Middle frontal gyrus (tissue), 1 donor: Measurements from ENCODE around the gene GPR85.
"Not testable (repeated sequence)": the region's sequence is repeated elsewhere in the genome, so short reads cannot be mapped to it uniquely, and the experiment has no call there.

Source experiments
- DNase-seq: peaks from one replicate; pipeline ENCODE4 v3.0.0-alpha.2; 2015; ENCODE audit warnings: low spot score; ENCODE audit errors: extremely low spot score

Gene GPR85

DNA sequence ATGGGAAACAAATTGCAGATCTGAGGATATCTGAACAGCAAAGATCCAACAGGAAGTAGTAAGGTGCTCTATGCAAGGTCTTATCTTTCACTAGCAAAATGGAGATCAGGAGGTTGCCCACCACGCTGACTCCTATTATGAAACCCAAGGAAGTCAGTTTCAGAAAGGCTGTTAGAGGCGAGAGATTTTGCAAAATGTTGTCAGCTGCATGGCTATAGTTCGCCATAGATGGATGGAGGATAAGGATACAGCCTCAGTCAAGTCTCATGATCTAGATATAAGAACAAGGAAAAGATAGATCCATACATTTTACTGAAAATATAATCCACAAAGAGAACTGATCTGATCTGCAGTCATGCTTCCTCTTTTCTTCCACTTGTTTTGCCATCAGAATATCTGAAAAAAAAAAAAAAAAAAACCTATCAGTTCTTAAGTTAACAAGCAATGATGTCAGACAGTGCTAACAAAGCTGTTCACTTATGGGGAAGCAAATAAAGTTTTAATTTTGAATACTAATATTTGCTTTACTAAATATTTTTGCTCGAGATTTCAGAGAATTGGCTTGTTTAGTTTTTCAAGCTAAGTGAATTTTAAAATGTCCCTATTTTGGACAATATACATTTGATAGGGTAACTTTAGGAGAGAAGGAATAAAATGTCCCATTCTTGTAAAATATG is 2.0 kb downstream of the GPR85 start:
- no peak for DNase-seq

DNA sequence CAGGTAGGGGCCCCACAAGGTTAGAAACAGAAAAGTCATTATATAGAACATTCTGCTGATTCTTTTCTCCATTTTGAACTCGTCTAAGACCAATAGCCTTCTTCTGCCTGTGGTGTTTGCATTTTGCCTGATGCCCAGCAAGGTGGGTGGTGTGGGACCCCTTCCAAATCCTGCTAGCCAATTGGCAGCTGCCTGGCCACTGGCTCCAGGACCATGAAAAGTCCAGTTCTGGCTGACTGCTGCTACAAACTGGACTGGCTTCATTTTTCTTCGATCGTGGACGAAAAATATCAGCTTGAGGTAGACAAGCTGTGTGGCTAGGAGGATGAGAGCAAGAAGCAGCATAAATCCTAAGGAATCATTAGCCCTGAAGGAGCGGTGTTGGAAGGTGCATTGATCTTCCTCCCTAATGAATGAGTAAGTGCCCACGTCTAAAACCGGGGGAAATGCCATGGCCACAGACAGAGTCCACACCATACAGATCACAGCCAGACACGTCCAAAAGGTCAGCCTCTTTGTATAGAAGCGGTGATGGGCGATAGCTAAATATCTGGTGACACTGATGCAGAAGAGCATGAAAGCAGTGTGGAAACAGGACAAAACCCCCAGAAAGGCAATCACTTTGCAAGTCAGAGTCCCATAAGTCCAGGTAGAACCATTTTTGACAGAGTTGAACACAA is 2.7 kb downstream of the GPR85 start:
- DNase-seq: no peak

DNA sequence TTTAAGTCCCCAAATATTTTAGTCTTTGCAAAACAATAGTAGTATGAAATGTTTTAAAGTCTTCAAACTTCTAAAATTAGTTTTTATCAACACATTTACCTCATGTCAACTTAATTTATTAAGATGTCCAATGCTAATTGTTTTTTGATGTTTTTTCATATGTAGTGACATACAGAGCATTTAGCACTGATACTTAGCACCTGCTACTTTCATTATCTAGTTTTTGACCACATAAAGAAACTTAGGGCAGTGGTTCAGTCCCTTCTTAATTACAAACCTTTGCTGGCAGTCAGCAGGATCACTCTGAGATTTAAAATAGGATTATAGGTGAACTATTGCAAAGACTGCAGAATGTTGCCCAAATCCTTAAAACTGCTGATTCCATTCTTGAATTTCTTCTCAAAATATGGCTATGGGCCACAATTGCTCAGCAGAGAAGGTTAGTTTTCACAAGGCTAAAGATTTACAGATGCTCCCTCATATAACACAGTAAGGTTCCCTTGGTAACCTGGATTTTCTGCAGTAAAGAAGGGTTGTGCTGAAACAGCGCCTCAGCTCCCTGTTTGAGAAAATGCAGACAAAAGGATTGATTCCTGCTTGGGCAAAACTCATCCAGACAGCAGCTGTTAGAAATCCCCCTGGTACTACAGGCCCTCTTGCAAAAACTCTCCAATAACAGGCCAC is 3.4 kb downstream of the GPR85 start:
- no peak for DNase-seq

DNA sequence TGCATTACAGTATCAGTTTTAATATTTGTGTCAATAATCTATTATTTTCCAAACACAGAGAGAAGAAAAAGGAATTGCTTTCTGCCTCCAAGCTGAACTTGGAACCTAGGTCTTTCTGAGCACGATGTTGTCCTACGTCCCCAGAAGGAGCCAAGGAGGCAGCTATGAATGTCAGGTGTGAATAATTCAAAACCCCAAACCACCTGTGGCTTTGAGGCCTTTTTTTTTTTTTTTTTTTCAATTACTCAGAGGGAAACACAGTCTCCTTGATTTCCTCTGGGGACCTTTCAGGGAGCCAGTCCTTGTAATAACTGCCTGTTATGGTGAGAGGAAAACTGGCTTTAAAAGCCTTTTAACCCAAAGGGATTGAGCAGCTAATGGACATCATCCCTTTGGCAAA is 8.3 kb downstream of the GPR85 start:
- DNase-seq: no peak

DNA sequence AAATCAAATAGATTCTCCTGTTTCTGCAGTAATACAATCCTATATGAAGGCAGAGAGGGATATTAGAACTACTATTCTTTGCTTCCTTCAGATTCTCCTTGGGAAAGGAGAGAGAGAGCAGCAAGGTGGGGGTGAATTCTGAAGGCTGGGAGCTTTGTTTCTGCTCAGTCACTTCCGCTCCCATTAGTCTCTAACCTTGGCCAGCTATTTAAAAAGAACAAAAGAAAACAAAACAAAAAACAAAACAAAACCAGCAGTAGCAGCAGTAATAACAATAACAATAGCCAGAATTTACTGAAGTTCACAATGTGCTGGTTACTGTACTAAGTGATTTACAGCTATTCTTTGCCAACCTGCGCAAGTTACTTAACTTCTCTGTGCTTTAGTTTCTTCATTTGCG is 9.9 kb downstream of the GPR85 start:
- no peak for DNase-seq

DNA sequence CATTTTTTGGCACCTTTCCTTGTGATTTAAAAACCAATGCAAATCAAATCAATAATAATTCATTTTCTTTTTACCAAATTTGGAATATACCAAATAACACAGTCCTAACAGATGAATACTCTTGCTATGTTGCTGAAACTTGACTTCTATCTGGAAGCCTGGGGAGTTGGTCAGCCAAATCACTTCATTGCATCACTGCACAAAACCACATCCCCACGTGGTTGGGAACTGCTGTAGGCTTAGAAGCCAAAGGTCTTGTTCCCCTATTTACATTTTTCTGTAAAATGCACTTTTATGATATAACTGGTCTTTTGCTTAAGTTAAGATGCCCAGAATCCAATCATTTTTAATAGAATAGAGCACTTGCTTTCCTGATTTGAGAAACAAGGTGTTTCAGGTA is 15.2 kb downstream of the GPR85 start:
- DNase-seq: no peak

DNA sequence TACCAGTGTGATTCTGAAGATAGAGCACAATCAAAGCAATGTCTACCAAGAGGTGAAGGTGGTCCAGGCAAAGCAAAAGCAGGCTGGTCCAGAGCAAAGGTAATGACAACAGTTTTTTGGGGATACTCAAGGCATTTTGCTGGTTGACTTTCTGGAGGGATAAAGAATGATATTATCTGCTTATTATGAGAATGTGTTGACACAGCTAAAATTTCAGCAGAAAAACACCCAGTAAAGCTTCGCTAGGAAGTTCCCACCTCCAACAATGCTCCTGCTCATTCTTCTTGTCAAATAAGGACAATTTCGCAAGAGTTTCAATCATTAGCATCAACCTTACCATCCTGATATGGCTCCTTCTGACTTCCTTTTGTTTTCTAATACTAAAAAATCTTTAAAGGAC is 24.1 kb downstream of the GPR85 start:
- DNase-seq: no peak

DNA sequence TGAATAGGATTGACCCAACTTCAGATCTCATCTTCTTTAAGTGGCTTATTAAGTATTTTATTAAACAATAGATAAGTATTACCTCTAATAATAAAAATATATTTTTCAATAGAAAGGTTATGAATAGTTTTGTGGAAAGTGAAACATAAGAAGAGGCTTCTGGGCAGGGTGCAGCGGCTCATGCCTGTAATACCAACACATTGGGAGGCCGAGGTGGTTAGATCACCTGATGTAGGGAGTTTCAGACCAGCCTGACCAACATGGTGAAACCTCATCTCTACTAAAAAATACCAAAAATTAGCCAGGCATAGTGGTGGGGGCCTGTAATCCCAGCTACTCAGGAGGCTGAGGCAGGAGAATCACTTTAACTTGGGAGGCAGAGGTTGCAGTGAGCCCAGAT is 26.5 kb downstream of the GPR85 start:
- no peak for DNase-seq

DNA sequence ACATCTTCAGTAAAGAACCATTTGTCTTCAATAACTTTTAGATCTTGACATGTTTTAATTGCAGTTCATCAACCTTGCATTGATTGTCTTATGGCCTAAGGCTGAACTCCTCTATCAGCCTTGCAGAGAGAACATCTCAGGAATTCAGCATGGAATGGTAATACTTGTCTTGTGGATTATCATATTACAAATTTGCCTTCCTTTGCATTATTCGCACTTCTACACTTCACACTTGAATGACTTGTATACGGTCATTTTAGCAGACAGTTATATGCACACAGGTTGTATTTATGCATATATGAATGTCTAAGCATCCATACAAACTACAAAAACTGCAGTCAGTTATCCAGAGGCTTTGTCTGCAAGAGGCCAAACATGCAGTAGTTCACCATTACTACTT is 31.7 kb downstream of the GPR85 start:
- no peak for DNase-seq

DNA sequence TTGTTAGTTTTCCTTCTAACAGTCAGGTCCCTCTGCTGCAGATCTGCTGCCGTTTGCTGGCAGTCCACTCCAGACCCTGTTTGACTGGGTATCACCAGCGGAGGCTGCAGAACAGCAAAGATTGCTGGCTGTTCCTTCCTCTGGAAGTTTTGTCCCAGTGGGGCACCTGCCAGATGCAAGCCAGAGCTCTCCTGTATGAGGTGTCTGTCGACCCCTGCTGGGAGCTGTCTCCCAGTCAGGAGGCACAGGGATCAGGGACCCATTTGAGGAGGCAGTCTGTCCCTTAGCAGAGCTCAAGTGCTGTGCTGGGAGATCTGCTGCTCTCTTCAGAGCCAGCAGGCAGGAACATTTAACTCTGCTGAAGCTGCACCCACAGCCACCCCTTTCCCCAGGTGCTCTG is 32.4 kb downstream of the GPR85 start:
- not testable (repeated sequence) for DNase-seq

DNA sequence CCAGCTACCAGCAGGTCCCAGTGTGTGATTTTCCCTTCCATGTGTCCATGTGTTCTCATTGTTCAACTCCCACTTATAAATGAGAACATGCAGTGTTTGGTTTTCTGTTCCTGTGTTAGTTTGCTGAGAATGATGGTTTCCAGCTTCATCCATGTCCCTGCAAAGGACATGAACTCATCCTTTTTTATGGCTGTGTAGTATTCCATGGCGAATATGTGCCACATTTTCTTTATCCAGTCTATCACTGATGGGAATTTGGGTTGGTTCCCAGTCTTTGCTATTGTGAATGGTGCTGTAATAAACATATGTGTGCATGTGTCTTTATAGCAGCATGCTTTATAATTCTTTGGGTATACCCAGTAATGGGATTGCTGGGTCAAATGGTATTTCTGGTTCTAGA is 37.4 kb downstream of the GPR85 start:
- not testable (repeated sequence) for DNase-seq

DNA sequence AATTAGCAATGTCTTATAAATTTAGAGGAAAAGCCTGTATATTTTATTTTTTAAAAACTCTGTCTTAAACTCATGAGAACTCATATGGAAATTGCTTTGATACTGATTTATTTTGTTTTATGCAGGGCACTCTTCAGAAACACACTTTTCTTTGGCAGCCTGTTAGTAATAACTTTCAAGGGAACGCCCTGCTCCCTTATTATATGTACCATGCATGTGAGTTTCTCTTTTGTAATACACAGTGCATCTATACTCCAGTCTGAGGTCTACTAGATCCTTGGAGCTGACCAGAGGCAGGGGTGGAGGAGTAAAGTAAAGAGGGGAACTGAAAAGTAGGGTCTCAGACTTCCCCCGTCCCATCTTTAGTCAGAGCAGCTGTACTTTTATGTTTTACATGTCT is 40.2 kb downstream of the GPR85 start:
- DNase-seq: no peak

DNA sequence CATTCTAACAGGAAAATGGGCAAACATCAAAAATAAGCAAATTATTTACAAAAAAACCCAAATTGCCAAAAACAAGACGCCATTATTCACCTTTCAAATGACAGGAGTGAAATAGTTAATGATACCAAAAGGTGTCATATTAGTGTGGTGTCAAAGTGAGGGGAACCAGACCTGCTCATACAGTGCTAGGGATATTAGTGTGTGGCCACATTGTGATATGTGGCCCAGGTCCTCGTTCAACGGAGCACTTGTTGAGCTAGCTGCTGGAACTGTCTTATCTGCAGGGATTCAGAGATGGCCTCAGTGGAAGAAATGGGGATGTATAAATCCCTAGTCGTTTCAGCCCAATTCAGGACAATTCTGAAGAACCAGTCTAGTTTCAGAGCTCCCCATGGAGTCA is 41.2 kb downstream of the GPR85 start:
- no peak for DNase-seq

DNA sequence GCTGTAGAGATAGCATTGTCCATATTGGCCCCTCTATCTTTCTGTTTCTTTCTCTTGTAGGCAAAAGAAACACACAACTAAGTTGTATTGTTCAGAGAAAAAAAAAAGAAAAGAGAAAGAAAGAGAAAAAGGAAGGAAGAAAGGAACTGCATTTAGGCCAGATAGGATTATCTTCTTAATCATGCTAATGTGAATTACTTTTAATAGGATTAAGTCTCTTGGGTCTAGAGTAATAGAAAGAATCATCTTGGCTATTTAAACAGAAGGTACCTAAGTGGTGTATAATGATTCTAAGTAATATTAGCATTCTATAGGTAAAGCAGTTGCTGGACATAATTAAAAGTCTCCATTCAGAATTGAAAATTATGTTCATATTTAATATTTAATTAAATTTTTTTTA is 42.2 kb downstream of the GPR85 start:
- no peak for DNase-seq

DNA sequence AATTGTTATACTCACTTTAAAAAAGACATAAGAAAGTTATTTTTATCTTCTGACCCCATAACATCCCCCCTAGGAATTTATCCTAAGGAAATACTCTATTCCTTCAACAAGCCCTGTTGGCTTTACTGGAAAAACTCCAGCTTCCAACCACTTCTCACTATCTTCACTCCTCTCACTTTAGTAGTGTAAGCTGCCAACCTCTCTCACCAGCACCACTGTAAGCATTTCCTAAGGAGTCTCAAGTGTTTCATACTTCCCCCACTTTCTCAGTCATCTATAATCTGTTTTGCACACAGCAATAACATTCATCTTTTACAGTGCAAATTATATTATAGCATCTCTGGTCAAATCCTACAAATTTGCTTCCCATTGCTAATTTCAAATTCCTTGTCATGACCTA is 45.8 kb downstream of the GPR85 start:
- DNase-seq: no peak

DNA sequence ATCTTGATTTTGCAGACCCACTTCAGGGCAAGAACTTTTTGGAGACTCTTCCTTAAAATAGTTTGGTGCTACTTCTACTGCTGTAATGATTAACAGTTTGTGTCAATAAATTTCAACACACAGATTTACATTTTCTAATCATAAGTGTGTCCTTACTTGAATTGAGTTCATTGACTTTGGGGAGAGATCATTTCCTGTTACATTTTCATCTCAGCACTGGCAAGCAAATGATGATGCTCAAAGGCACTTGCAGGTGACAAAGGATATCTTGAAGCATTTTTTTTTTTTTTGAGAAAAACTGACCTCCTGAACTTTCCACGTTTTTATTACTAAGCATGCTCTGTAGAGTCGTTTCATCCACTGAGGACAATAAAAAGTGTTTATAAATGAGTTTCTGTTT is 52.7 kb downstream of the GPR85 start:
- DNase-seq: no peak
